ENCODE measurements around the gene DDIAS.
"Not testable (repeated sequence)": the region's sequence is repeated elsewhere in the genome, so short reads cannot be mapped to it uniquely, and the experiment has no call there.

DDIAS gene

GRCh38 chr11:82962021-82962420, 60.5 kb downstream of the DDIAS start:
- H3K4me1 ChIP-seq (ENCODE audit: control insufficient read depth, insufficient read depth, low read depth, low read length); H2BK5ac ChIP-seq (ENCODE audit: low read depth, low read length, poor library complexity, severe bottlenecking); H3K23ac ChIP-seq (ENCODE audit: low read length in 2 of 2); H3K9me3 ChIP-seq (ENCODE audit: control insufficient read depth, low read length); H3K36me3 ChIP-seq (ENCODE audit: control insufficient read depth in 1 of 2, insufficient read depth in 2 of 2, low read depth in 1 of 2, low read length in 2 of 2); H3K27me3 ChIP-seq (ENCODE audit: control insufficient read depth in 1 of 2, insufficient read depth in 1 of 2, low read length in 2 of 2); H2AK5ac ChIP-seq (ENCODE audit: low read length, severe bottlenecking); H3K4me2 ChIP-seq (ENCODE audit: low read length, poor library complexity, severe bottlenecking); DNase-seq; H2AFZ ChIP-seq (ENCODE audit: low read depth, low read length); H3K14ac ChIP-seq (ENCODE audit: low read length in 2 of 2); H3K27ac ChIP-seq (ENCODE audit: low read length, poor library complexity, severe bottlenecking); H2BK12ac ChIP-seq (ENCODE audit: low read length in 2 of 2); H2BK120ac ChIP-seq (ENCODE audit: low read depth, low read length); H3K4ac ChIP-seq (ENCODE audit: low read depth in 1 of 2, low read length in 2 of 2); H3K4me3 ChIP-seq (ENCODE audit: insufficient read depth in 1 of 2, low read depth in 1 of 2, low read length in 2 of 2); H3K9ac ChIP-seq (ENCODE audit: low read length); H4K8ac ChIP-seq (ENCODE audit: low read length); H4K91ac ChIP-seq (ENCODE audit: low read length); H3K79me1 ChIP-seq (replicated peaks; ENCODE audit: low read length, poor library complexity, severe bottlenecking); H2BK15ac ChIP-seq (ENCODE audit: low read depth, poor library complexity, severe bottlenecking); H3K18ac ChIP-seq (ENCODE audit: low read depth in 1 of 2, low read length in 2 of 2): not testable (repeated sequence)

- no peak overlapping the region for H2BK5ac ChIP-seq (ENCODE audit: low read depth, low read length, poor library complexity, severe bottlenecking)
- 79% methylated on average over 3 of the region's 4 CpGs for WGBS
- no peak overlapping the region for H2AK5ac ChIP-seq (ENCODE audit: low read length, severe bottlenecking)
- H3K27ac ChIP-seq (ENCODE audit: low read length, poor library complexity, severe bottlenecking) = no peak overlapping the region
- H3K14ac ChIP-seq (ENCODE audit: low read length in 2 of 2) = no peak overlapping the region
- no peak overlapping the region for H3K4me2 ChIP-seq (ENCODE audit: low read length, poor library complexity, severe bottlenecking)
- no peak overlapping the region for H3K23ac ChIP-seq (ENCODE audit: low read length in 2 of 2)
- no peak overlapping the region for H3K18ac ChIP-seq (ENCODE audit: low read depth in 1 of 2, low read length in 2 of 2)
- no peaks in the 10 kb centered on the region for H3K36me3 ChIP-seq (ENCODE audit: control insufficient read depth in 1 of 2, insufficient read depth in 2 of 2, low read depth in 1 of 2, low read length in 2 of 2)
- H2AFZ ChIP-seq (ENCODE audit: low read depth, low read length) = no peak overlapping the region
- no peak overlapping the region for H3K4ac ChIP-seq (ENCODE audit: low read depth in 1 of 2, low read length in 2 of 2)
- H3K9me3 ChIP-seq (ENCODE audit: control insufficient read depth, low read length) = no peaks in the 10 kb centered on the region
- H3K4me1 ChIP-seq (ENCODE audit: control insufficient read depth, insufficient read depth, low read depth, low read length) = peaks cover 2% of the 10 kb centered on the region
- H4K91ac ChIP-seq (ENCODE audit: low read length) = no peak overlapping the region
- H2BK15ac ChIP-seq (ENCODE audit: low read depth, poor library complexity, severe bottlenecking) = no peak overlapping the region
- H3K79me1 ChIP-seq (replicated peaks; ENCODE audit: low read length, poor library complexity, severe bottlenecking) = no peaks in the 10 kb centered on the region
- no peak overlapping the region for H2BK12ac ChIP-seq (ENCODE audit: low read length in 2 of 2)
- H3K27me3 ChIP-seq (ENCODE audit: control insufficient read depth in 1 of 2, insufficient read depth in 1 of 2, low read length in 2 of 2) = no peaks in the 10 kb centered on the region
- DNase-seq = no peak
- no peak overlapping the region for H4K8ac ChIP-seq (ENCODE audit: low read length)
- H3K4me3 ChIP-seq (ENCODE audit: insufficient read depth in 1 of 2, low read depth in 1 of 2, low read length in 2 of 2) = no peak overlapping the region
- H2BK120ac ChIP-seq (ENCODE audit: low read depth, low read length) = no peak overlapping the region
- H3K9ac ChIP-seq (ENCODE audit: low read length) = no peak overlapping the region
Measured at GRCh38 chr11:82967381-82967780, 65.8 kb downstream of the DDIAS start.

- H3K14ac ChIP-seq (ENCODE audit: low read length in 2 of 2) = no peak overlapping the region
- no peak overlapping the region for H4K8ac ChIP-seq (ENCODE audit: low read length)
- no peak overlapping the region for H3K4me3 ChIP-seq (ENCODE audit: insufficient read depth in 1 of 2, low read depth in 1 of 2, low read length in 2 of 2)
- no peak overlapping the region for H2AFZ ChIP-seq (ENCODE audit: low read depth, low read length)
- no peak overlapping the region for H3K4ac ChIP-seq (ENCODE audit: low read depth in 1 of 2, low read length in 2 of 2)
- no peak overlapping the region for H3K9ac ChIP-seq (ENCODE audit: low read length)
- 95% methylated on average over 4 of the region's 4 CpGs for WGBS
- H3K4me1 ChIP-seq (ENCODE audit: control insufficient read depth, insufficient read depth, low read depth, low read length) = peaks cover 2% of the 10 kb centered on the region
- H2BK5ac ChIP-seq (ENCODE audit: low read depth, low read length, poor library complexity, severe bottlenecking) = no peak overlapping the region
- H2BK12ac ChIP-seq (ENCODE audit: low read length in 2 of 2) = no peak overlapping the region
- H3K9me3 ChIP-seq (ENCODE audit: control insufficient read depth, low read length) = no peaks in the 10 kb centered on the region
- no peak for DNase-seq
- no peak overlapping the region for H2AK5ac ChIP-seq (ENCODE audit: low read length, severe bottlenecking)
- no peak overlapping the region for H3K18ac ChIP-seq (ENCODE audit: low read depth in 1 of 2, low read length in 2 of 2)
- no peak overlapping the region for H2BK120ac ChIP-seq (ENCODE audit: low read depth, low read length)
- no peaks in the 10 kb centered on the region for H3K36me3 ChIP-seq (ENCODE audit: control insufficient read depth in 1 of 2, insufficient read depth in 2 of 2, low read depth in 1 of 2, low read length in 2 of 2)
- H3K27me3 ChIP-seq (ENCODE audit: control insufficient read depth in 1 of 2, insufficient read depth in 1 of 2, low read length in 2 of 2) = no peaks in the 10 kb centered on the region
- H3K23ac ChIP-seq (ENCODE audit: low read length in 2 of 2) = no peak overlapping the region
- no peak overlapping the region for H3K4me2 ChIP-seq (ENCODE audit: low read length, poor library complexity, severe bottlenecking)
- H3K27ac ChIP-seq (ENCODE audit: low read length, poor library complexity, severe bottlenecking) = no peak overlapping the region
- no peak overlapping the region for H4K91ac ChIP-seq (ENCODE audit: low read length)
- no peaks in the 10 kb centered on the region for H3K79me1 ChIP-seq (replicated peaks; ENCODE audit: low read length, poor library complexity, severe bottlenecking)
- no peak overlapping the region for H2BK15ac ChIP-seq (ENCODE audit: low read depth, poor library complexity, severe bottlenecking)
Measured at GRCh38 chr11:82969811-82970210, 68.3 kb downstream of the DDIAS start.

- H3K23ac ChIP-seq (ENCODE audit: low read length in 2 of 2); DNase-seq; H3K14ac ChIP-seq (ENCODE audit: low read length in 2 of 2); H2BK5ac ChIP-seq (ENCODE audit: low read depth, low read length, poor library complexity, severe bottlenecking); H3K36me3 ChIP-seq (ENCODE audit: control insufficient read depth in 1 of 2, insufficient read depth in 2 of 2, low read depth in 1 of 2, low read length in 2 of 2); H3K4ac ChIP-seq (ENCODE audit: low read depth in 1 of 2, low read length in 2 of 2); H3K9ac ChIP-seq (ENCODE audit: low read length); H2AK5ac ChIP-seq (ENCODE audit: low read length, severe bottlenecking); H3K4me1 ChIP-seq (ENCODE audit: control insufficient read depth, insufficient read depth, low read depth, low read length); H2AFZ ChIP-seq (ENCODE audit: low read depth, low read length); H3K9me3 ChIP-seq (ENCODE audit: control insufficient read depth, low read length); H2BK15ac ChIP-seq (ENCODE audit: low read depth, poor library complexity, severe bottlenecking); H3K4me2 ChIP-seq (ENCODE audit: low read length, poor library complexity, severe bottlenecking); H3K18ac ChIP-seq (ENCODE audit: low read depth in 1 of 2, low read length in 2 of 2); H2BK120ac ChIP-seq (ENCODE audit: low read depth, low read length); H3K4me3 ChIP-seq (ENCODE audit: insufficient read depth in 1 of 2, low read depth in 1 of 2, low read length in 2 of 2); H3K27me3 ChIP-seq (ENCODE audit: control insufficient read depth in 1 of 2, insufficient read depth in 1 of 2, low read length in 2 of 2); H4K8ac ChIP-seq (ENCODE audit: low read length); H3K79me1 ChIP-seq (replicated peaks; ENCODE audit: low read length, poor library complexity, severe bottlenecking); H3K27ac ChIP-seq (ENCODE audit: low read length, poor library complexity, severe bottlenecking): not testable (repeated sequence)
- peak overlapping the region in 1 of 2 experiments; percentile 39 for H2BK12ac ChIP-seq (ENCODE audit: low read length in 2 of 2)
- peak overlapping the region; percentile 27 for H4K91ac ChIP-seq (ENCODE audit: low read length)
- WGBS = 97% methylated on average over 60 of the region's 60 CpGs
Measured at GRCh38 chr11:82970507-82971083, 69.1 kb downstream of the DDIAS start.

Data from mesenchymal stem cell (in vitro differentiated cells and primary cell).